ENCODE data around the gene VPS51.
"Not testable (repeated sequence)": the region's sequence is repeated elsewhere in the genome, so short reads cannot be mapped to it uniquely, and the experiment has no call there.

Gene VPS51

GRCh38 chr11:65141896-65142494 lies 46.0 kb downstream of the VPS51 start:
- no peak for TF ChIP-seq CTCF (IDR thresholded peaks at IDR 0.05)
- H3K36me3 ChIP-seq (ENCODE audit: control insufficient read depth, insufficient read depth, low read length): no peaks in the 10 kb centered on the region
- H3K4me2 ChIP-seq (ENCODE audit: low read length): no peak overlapping the region
- H3K27ac ChIP-seq: no peak overlapping the region
- no peak overlapping the region for H3K4me3 ChIP-seq (ENCODE audit: low read depth, low read length)
- H3K9ac ChIP-seq: no peak overlapping the region
- no peaks in the 10 kb centered on the region for H3K79me2 ChIP-seq
- no peaks in the 10 kb centered on the region for H3K9me3 ChIP-seq (ENCODE audit: control insufficient read depth, low read length)
- H3K4me1 ChIP-seq: no peaks in the 10 kb centered on the region
- no peaks in the 10 kb centered on the region for H3K27me3 ChIP-seq (ENCODE audit: control insufficient read depth, insufficient read depth, low read length)
- H2AFZ ChIP-seq: no peak overlapping the region

GRCh38 chr11:65147352-65148075 lies 51.5 kb downstream of the VPS51 start:
- Histone ChIP-seq H3K4me2 (ENCODE audit: low read length) (no peak overlapping the region), H3K79me2 (no peaks in the 10 kb centered on the region), H3K9ac (no peak overlapping the region), H2AFZ (no peak overlapping the region), H3K4me1 (no peaks in the 10 kb centered on the region), H3K9me3 (ENCODE audit: control insufficient read depth, low read length) (no peaks in the 10 kb centered on the region), H3K36me3 (ENCODE audit: control insufficient read depth, insufficient read depth, low read length) (no peaks in the 10 kb centered on the region), H3K27ac (no peak overlapping the region), H3K4me3 (ENCODE audit: low read depth, low read length) (no peak overlapping the region), H3K27me3 (ENCODE audit: control insufficient read depth, insufficient read depth, low read length) (no peaks in the 10 kb centered on the region)
- TF ChIP-seq CTCF (IDR thresholded peaks at IDR 0.05): no peak

GRCh38 chr11:65148657-65149056 lies 52.6 kb downstream of the VPS51 start:
- no peak overlapping the region for H3K4me3 ChIP-seq (ENCODE audit: low read depth, low read length)
- H3K9ac ChIP-seq: no peak overlapping the region
- no peaks in the 10 kb centered on the region for H3K79me2 ChIP-seq
- TF ChIP-seq CTCF (IDR thresholded peaks at IDR 0.05): no peak
- H3K4me2 ChIP-seq (ENCODE audit: low read length): no peak overlapping the region
- no peak overlapping the region for H3K27ac ChIP-seq
- H2AFZ ChIP-seq: no peak overlapping the region
- no peaks in the 10 kb centered on the region for H3K36me3 ChIP-seq (ENCODE audit: control insufficient read depth, insufficient read depth, low read length)
- H3K27me3 ChIP-seq (ENCODE audit: control insufficient read depth, insufficient read depth, low read length): no peaks in the 10 kb centered on the region
- H3K9me3 ChIP-seq (ENCODE audit: control insufficient read depth, low read length): no peaks in the 10 kb centered on the region
- no peaks in the 10 kb centered on the region for H3K4me1 ChIP-seq

GRCh38 chr11:65150131-65150508 lies 54.1 kb downstream of the VPS51 start:
- H3K9ac ChIP-seq; H3K9me3 ChIP-seq (ENCODE audit: control insufficient read depth, low read length); H3K27ac ChIP-seq; H3K27me3 ChIP-seq (ENCODE audit: control insufficient read depth, insufficient read depth, low read length); H3K79me2 ChIP-seq; H3K36me3 ChIP-seq (ENCODE audit: control insufficient read depth, insufficient read depth, low read length); H3K4me3 ChIP-seq (ENCODE audit: low read depth, low read length); H2AFZ ChIP-seq; H3K4me2 ChIP-seq (ENCODE audit: low read length); H3K4me1 ChIP-seq: not testable (repeated sequence)

- Histone ChIP-seq H3K4me2 (ENCODE audit: low read length) (no peak overlapping the region), H3K9ac (no peak overlapping the region), H3K36me3 (ENCODE audit: control insufficient read depth, insufficient read depth, low read length) (no peaks in the 10 kb centered on the region), H2AFZ (peak overlapping the region; percentile 63), H3K9me3 (ENCODE audit: control insufficient read depth, low read length) (no peaks in the 10 kb centered on the region), H3K79me2 (no peaks in the 10 kb centered on the region), H3K27me3 (ENCODE audit: control insufficient read depth, insufficient read depth, low read length) (no peaks in the 10 kb centered on the region), H3K4me1 (no peaks in the 10 kb centered on the region), H3K27ac (peak overlapping the region; percentile 20), H3K4me3 (ENCODE audit: low read depth, low read length) (no peak overlapping the region)
- no peak for TF ChIP-seq CTCF (IDR thresholded peaks at IDR 0.05)
These were observed 54.7 kb downstream of the VPS51 start for GRCh38 chr11:65150509-65151299.
